ENCODE measurements around the gene RPF1.

DNA sequence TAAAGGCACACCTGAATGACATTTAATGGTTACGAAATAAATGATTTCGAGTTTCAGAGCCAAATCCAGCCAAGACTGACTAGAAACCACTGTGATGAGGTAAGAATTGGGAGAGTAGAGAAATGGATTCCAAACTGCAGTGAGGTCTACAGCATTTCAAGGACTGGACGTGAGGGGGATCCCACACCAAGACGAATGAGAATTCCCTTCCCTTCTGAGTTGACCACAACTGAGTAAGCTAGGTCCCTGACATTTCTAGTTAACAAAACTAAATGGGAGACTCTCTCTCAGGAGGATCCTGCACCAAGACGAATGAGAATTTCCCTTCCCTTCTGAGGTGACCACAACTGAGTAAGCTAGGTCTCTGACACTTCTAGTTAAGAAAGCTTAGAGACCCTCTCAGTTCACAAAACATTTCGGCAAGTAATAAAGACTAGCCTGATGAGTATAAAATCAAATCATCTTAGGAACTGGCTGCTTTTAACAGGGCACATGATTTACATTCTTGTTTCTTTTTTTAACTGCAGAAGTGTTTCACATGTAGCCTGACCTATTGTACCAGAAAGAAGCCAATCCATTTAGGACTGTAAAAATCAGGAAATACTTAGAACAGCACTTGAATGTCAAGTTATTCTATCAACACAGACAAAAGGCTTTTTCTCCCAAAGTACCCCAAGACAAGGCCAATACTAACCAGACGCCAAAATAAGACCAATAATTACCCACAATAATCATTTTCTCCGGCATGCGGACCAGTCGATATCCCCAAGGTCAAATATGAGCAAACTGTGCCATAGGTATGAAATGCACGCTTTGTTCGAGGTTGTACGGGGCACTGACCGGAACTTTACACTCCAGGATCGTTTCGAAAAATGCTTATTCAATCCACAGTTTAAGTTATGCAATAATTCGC, 25.8 kb downstream of the RPF1 start:
- TF ChIP-seq, protein P1, sequence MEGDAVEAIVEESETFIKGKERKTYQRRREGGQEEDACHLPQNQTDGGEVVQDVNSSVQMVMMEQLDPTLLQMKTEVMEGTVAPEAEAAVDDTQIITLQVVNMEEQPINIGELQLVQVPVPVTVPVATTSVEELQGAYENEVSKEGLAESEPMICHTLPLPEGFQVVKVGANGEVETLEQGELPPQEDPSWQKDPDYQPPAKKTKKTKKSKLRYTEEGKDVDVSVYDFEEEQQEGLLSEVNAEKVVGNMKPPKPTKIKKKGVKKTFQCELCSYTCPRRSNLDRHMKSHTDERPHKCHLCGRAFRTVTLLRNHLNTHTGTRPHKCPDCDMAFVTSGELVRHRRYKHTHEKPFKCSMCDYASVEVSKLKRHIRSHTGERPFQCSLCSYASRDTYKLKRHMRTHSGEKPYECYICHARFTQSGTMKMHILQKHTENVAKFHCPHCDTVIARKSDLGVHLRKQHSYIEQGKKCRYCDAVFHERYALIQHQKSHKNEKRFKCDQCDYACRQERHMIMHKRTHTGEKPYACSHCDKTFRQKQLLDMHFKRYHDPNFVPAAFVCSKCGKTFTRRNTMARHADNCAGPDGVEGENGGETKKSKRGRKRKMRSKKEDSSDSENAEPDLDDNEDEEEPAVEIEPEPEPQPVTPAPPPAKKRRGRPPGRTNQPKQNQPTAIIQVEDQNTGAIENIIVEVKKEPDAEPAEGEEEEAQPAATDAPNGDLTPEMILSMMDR (IDR thresholded peaks at IDR 0.05), result no peak
- TF ChIP-seq POLR2AphosphoS5 (IDR thresholded peaks at IDR 0.05), result no peak
- TF ChIP-seq EP300 (IDR thresholded peaks at IDR 0.05), result no peak
- no peak for TF ChIP-seq POLR2A (IDR thresholded peaks at IDR 0.05)
